NCI-H2081 (cell line): ENCODE measurements around the gene TRIP4.
"Not testable (repeated sequence)": the region's sequence is repeated elsewhere in the genome, so short reads cannot be mapped to it uniquely, and the experiment has no call there.

Experiments
- DNase-seq, 2 experiments: peaks; one replicate each; lab custom pipeline; 2025; lab: John Stamatoyannopoulos, UW

The TRIP4 gene

GRCh38 chr15:64490598-64491259, 103.1 kb downstream of the TRIP4 start:
- no peak for DNase-seq

GRCh38 chr15:64493641-64494040, 106.0 kb downstream of the TRIP4 start:
- DNase-seq = no peak

GRCh38 chr15:64495968-64496367, 108.3 kb downstream of the TRIP4 start:
- not testable (repeated sequence) for DNase-seq

DNA sequence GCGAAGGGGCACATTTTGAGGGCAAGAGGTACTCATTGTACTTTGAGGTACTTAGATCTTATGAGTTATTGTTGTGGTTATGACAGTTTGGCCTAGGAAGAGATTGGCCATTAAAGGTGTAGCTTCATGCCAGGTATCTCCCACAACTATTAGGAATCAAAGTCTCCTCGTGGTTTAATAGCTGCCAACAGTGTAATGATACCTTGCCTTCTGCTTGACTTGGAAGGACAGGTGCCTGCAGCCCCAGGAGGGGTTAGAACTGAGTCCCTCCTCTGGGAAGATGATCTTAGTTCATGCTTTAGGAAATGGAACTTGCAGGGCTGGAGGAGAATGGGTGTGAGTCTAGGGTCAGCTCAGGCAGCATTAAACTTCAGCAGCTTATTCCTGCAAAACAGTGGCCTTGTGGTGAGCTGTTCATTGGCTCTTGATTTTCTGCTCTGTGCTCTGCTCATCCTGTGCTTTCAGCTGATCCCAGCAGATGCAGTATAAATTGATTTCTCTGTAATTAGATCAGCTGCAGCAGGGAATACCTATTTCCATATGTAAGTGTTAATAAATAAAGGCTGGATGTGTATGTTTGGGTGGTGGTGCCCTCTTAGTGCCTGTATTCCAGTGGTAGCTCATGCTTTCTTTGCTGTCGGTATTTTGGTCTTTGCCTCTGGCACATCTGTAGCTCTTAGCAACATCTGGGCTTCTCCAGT, 113.2 kb downstream of the TRIP4 start:
- no peak for DNase-seq

DNA sequence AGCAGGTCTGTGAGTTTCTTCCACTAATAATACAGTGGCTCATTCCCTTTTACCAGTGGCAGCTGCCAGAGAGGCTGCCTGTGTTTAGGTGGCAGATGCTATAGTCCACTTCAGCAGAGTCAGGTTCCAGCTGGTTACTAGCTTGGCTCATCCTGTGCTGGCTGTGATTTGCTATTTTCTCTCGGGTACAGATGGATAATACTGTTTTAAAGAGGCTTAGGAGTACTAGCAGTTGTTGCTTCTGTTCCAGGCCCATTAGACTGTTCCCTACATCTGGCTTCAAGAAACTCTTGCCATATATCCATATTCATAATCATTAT, 113.7 kb downstream of the TRIP4 start:
- no peak for DNase-seq

DNA sequence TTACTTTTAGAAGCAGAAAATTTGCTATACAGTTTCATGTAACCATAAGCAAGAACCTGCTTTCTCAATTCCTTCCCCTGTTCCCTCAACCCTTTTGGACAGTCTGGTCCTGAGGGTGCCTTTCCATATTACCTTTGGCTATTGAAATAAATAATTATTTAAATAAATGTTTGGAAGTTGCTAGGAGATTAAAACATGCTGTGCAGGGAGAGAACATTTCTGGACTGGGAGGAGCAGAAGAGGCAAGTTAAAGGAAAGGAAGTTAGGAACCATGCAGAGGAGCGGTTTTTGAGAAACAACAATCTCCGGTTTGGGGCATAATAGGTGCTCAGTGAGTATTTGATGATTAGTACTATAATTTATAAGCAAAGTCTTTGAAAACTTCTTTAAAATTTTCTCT, 114.5 kb downstream of the TRIP4 start:
- DNase-seq = no peak

GRCh38 chr15:64502551-64502950, 114.9 kb downstream of the TRIP4 start:
- DNase-seq = no peak

DNA sequence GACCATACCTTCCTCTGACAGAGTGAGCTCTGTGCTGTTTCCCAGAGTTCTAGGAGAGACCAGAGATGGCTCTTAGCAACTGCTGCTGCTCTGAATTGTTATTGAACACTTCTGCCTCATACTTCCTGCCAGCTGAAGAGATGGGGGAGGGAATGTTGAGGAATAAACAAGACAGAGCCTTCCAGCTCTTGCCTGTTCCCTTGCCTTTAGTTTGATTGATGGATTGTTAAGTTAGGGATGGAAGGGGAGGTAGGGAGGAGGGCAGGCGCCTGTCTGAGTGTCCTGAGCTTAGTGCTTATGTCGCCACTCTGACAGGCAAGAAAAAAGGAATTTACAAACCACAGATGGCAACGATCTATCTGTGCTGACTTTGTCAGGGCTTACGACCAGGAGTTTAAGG, 115.6 kb downstream of the TRIP4 start:
- no peak for DNase-seq

- DNase-seq = no peak
Measured at GRCh38 chr15:64503640-64504039, 116.0 kb downstream of the TRIP4 start.
